Effector memory CD4-positive, alpha-beta T cell (primary cell): Measurements from ENCODE around the gene TMEM235.
A peak's percentile ranks its signal among the peaks of the same experiment; 100 is the strongest.

Experiments
- DNase-seq, 3 donors: peaks; one replicate each; pipeline ENCODE4 v3.0.0-alpha.2; 2020
- H3K27ac ChIP-seq: 2 replicates; pipeline ENCODE4 v1.7.0; 2013; ENCODE audit warnings: mild to moderate bottlenecking, low read length, moderate library complexity; ENCODE audit not compliant: insufficient read depth, poor library complexity, severe bottlenecking
- H3K27me3 ChIP-seq: replicated peaks from 2 replicates; pipeline ENCODE4 v1.7.0; 2013; ENCODE audit warnings: mild to moderate bottlenecking, low read length; ENCODE audit not compliant: insufficient read depth, control insufficient read depth, poor library complexity, severe bottlenecking
- H3K36me3 ChIP-seq: 2 replicates; pipeline ENCODE4 v1.7.0; 2013; ENCODE audit warnings: mild to moderate bottlenecking, low read length, moderate library complexity; ENCODE audit not compliant: control insufficient read depth, insufficient read depth
- H3K4me1 ChIP-seq: 2 replicates; pipeline ENCODE4 v1.7.0; 2013; ENCODE audit warnings: low read length, mild to moderate bottlenecking; ENCODE audit not compliant: control insufficient read depth, insufficient read depth, poor library complexity, severe bottlenecking
- H3K4me3 ChIP-seq: 2 replicates; pipeline ENCODE4 v1.7.0; 2013; ENCODE audit warnings: low read length, low read depth, mild to moderate bottlenecking; ENCODE audit not compliant: insufficient read depth, poor library complexity, severe bottlenecking
- H3K9me3 ChIP-seq: 2 replicates; pipeline ENCODE4 v1.7.0; 2013; ENCODE audit warnings: mild to moderate bottlenecking, low read length, moderate library complexity; ENCODE audit not compliant: control insufficient read depth
- total RNA-seq, 3 donors: gene quantifications; one replicate each; lab custom pipeline; 2026; lab: John Stamatoyannopoulos, UW

Gene TMEM235
- total RNA-seq, result 0 reads per million in 3 donors

DNA sequence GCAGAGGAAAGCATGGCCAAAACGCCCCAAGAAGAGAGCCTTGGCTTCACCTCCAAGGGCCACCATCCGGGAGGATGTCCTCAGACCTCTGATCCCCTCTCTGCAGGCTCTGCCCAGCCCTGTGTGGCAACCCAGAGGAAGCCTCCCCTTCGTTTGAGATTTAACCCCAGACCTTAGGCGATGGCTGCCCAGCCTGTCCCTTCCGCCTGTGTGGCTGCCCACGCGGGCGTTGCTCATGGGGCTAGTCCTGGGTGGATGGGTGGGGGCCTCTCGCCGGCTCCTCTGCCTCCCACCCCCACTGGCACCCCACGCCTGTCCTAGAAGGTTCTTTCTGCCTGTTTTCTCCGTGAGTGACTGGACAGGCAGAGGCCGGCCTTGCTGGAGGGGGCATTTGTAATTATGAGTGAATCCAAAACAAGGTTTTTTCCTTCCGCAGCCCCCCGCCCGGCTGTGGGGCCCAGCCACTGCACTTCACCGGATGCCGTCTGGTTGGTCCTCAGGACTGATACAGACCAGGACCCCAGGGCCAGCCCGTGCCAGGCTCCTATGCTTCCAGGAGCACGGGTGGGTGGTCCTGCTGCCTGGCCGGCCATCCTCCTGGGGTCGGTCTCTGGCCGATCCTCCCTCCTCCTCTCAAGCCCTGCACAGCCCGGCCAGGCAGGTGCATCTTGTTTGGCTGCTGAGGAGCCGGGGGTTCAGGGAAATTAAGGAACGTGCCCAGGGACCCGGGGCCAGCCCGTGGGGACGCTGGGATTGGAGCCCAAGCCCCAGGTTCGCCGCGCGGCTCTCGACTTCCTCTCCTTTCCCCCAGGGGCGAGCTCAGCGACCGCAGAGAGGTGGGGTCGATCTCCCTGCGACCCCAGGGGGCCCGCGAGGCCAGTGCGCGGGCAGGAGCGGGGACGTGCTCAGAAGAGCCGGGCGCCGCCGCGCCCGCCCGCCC lies at the start of gene TMEM235:
TSS of gene TMEM235 (plus strand) at position 636 of the 940 bp plus-strand sequence. CDS start 393 bp downstream, outside the sequence.
- Histone ChIP-seq H3K9me3 (no peaks in the 10 kb centered on the region), H3K4me1 (peaks cover 5% of the 10 kb centered on the region), H3K27me3 (peaks cover 20% of the 10 kb centered on the region), H3K36me3 (no peaks in the 10 kb centered on the region), H3K4me3 (no peak within 1 kb of the TSS), H3K27ac (no peak within 1 kb of the TSS)
- no peak for DNase-seq

DNA sequence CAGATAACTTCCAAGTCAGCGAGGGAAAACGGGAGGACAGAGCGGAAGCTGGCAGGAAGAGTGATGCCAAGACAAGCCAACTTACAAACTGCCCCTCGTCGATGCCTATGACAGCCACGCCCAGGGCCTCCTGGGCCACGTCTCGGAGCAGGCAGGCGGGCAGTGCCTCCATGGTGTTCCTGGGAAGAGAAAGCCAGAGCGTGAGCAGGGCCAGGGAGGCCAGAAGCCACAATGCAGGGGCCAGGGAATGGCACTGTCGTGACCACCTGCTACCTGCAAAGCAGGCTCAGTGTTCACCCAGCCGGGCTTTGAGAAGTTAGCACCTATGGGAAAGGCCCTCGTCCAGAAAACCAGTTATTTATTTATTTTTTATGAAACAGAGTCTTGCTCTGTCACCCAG lies 48.9 kb upstream of the TMEM235 start:
- no peak overlapping the region for H3K4me3 ChIP-seq
- no peaks in the 10 kb centered on the region for H3K4me1 ChIP-seq
- no peaks in the 10 kb centered on the region for H3K9me3 ChIP-seq
- no peak for DNase-seq
- no peaks in the 10 kb centered on the region for H3K36me3 ChIP-seq
- no peak overlapping the region for H3K27ac ChIP-seq
- no peaks in the 10 kb centered on the region for H3K27me3 ChIP-seq

DNA sequence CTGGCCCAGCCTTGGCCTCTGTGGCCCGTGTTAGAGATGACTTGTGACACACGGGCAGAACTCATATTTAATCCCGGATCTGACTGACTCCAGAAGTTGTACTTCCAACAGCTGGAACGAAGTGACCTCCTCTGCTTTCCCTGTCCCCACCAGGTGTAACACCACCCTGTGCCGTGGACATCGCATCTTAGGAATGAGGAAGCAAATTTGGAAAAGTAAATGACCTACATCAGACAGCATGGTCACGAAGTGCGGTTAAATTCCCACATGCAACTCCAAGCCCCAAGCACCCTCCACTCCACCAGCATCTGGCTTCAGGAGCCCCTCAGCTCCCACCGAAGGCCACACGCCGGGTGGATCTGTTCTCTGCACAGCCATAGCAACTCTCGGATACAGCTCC lies 47.5 kb upstream of the TMEM235 start:
- H3K4me3 ChIP-seq, result no peak overlapping the region
- H3K36me3 ChIP-seq, result no peaks in the 10 kb centered on the region
- H3K27me3 ChIP-seq, result no peaks in the 10 kb centered on the region
- no peaks in the 10 kb centered on the region for H3K4me1 ChIP-seq
- no peak for DNase-seq
- H3K27ac ChIP-seq, result no peak overlapping the region
- H3K9me3 ChIP-seq, result no peaks in the 10 kb centered on the region

DNA sequence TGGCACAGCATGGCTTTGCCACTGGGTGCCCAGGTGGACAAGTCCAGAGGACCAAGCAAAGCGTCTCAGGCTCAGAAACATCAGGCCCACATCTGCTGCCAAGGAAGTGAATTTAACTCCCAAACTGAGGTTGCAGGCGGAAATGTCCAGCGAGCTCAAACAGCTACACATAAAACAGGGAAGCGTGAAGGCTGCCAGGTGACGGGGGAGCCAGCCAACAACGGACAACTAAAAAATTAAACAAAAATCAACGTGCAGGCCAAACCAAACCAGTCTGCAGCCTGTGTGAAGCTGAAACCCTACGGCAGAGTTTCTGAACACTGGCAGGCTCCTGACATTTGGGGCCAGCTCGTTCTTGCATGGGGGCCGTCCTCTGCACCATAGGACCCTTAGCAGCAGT lies 47.1 kb upstream of the TMEM235 start:
- no peaks in the 10 kb centered on the region for H3K27me3 ChIP-seq
- H3K9me3 ChIP-seq, result no peaks in the 10 kb centered on the region
- H3K27ac ChIP-seq, result no peak overlapping the region
- H3K4me1 ChIP-seq, result no peaks in the 10 kb centered on the region
- H3K36me3 ChIP-seq, result no peaks in the 10 kb centered on the region
- H3K4me3 ChIP-seq, result no peak overlapping the region
- no peak for DNase-seq

DNA sequence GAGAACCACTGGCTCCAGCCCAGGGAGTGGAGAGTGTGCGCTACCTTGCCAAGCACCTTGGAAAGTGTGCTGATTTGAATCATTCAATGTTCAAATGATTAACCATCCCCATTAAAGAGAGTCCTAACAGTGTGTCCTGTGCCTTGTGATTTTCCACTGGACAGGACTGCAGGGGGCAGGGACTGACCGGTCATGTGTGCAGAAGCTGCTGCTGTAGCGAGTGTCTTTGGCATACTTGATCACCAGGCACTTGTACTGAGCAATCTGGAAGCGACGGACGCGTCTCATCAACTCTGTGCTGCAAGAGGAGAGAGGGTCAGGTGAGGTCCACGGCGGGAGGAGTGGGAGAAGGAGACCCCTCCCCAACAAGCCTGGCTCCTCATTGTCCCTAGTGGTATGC lies 46.6 kb upstream of the TMEM235 start:
- Histone ChIP-seq H3K27me3 (no peaks in the 10 kb centered on the region), H3K36me3 (no peaks in the 10 kb centered on the region), H3K27ac (no peak overlapping the region), H3K4me1 (no peaks in the 10 kb centered on the region), H3K4me3 (no peak overlapping the region), H3K9me3 (no peaks in the 10 kb centered on the region)
- no peak for DNase-seq

DNA sequence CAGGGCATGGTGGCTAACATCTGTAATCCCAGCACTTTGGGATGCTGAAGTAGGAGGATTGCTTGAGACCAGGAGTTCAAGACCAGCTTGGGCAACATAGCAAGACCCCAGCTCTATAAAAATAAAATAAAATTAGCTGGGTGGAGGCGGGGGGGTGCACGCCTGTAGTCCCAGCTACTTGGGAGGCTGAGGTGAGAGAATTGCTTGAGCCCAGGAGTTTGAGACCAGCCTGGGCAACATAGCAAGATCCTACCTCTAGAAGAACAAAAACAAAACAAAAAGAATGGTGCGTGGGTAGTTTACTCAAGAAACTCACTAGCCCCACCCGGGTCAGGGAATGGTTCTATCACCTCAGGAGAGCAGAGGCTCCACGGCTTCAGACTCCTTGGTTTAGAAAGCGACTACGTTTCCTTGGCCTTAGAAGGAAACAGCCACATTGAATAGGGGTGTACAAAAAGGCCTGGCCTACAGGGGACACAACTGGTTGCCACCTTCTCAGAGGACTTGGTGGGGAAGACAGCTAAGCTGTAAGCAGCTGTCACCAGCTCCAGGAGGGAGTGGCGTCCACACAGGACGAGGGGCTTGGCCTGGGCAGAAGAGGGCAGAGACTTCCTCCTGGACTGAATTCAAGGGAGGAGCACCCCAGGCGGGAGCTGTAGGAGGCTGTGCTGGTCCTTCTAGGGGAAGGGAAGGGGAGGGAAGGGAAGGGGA lies 45.3 kb upstream of the TMEM235 start:
- Histone ChIP-seq H3K27me3 (no peaks in the 10 kb centered on the region), H3K9me3 (no peaks in the 10 kb centered on the region), H3K4me1 (no peaks in the 10 kb centered on the region), H3K36me3 (no peaks in the 10 kb centered on the region), H3K4me3 (no peak overlapping the region), H3K27ac (no peak overlapping the region)
- DNase-seq, result no peak

DNA sequence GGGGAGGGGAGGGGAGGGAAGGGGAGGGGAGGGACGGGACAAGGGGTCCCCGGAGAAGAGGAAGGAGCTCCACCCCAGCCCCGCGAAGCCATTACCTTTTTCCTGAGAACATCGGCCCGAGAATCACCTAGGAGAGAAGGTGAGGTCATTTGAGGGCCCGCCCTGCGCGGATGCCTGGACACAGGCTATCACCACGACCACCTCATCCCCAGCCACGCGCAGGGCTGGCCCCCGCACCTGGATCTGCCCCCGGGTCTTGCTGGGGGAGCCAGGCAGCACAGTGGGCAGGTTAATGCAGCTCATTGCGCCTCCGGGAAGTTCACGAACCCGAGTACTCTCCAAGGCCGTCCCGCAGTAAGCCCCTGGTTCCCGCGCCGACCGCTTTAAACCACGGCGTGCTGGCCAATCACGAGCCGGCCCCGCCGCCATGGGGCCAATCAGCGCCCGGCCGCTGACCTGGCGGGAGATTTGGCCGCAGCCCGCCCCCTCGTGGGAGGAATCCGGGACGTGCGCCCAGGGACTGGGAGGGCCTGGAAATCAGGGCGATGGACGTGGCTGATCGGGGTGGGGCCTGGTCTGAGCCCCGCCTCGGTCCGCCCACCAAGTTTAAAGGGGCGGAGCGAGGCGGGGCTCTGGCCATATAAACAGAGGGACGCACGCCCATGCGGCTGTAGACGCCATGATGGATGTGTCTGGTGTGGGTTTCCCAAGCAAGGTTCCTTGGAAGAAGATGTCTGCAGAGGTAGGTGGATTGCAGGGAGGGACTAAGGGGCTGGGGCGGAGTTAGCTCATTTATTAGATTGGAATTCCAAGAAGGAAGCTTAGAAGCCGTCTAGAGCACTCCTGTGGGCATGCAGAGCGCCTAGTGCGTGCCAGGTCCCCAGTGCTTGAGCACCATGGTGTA lies 44.5 kb upstream of the TMEM235 start, which contains the start of the genes AFMID and TK1:
TSS of gene AFMID (plus strand) at position 671 of the 904 bp plus-strand sequence. CDS start at position 680, 9 bp downstream.
TSS of gene TK1 (minus strand) at position 361 of the 904 bp plus-strand sequence. CDS start at position 303, 58 bp downstream.
- Histone ChIP-seq H3K27me3 (no peaks in the 10 kb centered on the region), H3K27ac (no peak within 1 kb of the TSS), H3K4me3 (peak within 1 kb of the TSS; percentile 48), H3K9me3 (no peaks in the 10 kb centered on the region), H3K36me3 (no peaks in the 10 kb centered on the region), H3K4me1 (no peaks in the 10 kb centered on the region)
- peak; percentile 71 to 80 (median 73) for DNase-seq

DNA sequence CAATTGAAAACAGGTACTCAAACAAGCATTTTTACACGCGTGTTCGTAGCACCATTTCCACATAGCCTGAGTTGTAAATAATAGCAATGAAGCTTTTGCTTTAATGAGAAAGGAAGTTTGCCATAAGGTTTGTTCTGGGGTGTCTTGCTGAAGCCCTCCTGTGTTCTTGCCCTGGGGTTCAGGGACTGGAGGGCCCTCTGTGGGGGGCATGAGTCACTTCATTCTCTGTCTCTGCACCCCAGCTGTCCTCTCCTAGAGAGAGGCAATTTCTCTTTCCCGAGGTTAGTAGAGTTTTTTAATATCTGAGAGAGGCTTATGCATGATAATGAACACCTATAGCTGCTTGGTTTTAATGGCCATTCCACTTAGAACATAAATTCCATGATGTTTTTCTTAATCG lies 34.7 kb upstream of the TMEM235 start:
- no peaks in the 10 kb centered on the region for H3K9me3 ChIP-seq
- H3K36me3 ChIP-seq, result no peaks in the 10 kb centered on the region
- H3K27me3 ChIP-seq, result no peaks in the 10 kb centered on the region
- H3K4me3 ChIP-seq, result no peak overlapping the region
- H3K27ac ChIP-seq, result no peak overlapping the region
- DNase-seq, result no peak
- H3K4me1 ChIP-seq, result no peaks in the 10 kb centered on the region

DNA sequence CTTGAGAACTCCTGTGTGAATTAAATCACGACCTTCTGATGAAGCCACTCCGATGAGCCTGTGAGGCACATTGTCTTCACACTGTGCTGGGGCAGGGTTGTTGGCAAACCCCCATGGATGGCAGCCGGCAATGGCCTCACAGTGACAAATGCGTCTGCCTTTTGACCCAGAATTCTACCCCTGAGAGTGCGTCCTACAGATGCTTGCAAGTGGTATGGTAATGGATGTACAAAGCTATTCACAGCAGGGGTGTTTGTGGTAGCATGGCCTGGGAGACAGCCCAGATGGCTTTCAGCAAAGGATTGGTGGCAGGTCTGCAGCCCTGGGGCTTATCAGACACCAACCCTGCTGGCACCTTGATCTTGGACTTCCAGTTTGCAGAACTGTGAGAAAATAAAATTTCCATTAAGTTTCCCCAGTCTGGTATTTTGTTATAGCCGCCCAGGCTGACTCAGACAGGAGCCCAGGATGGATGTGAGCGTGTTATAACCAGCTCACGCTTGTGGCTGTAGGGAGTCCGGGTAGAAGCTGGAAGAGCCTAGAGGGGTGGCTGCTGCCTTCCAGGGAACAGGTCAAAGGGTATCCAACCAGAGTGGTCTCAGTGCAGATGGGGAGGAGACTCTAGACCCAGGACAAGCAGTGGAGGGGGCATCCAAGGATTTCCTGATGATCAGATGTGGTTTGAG lies 34.1 kb upstream of the TMEM235 start:
- Histone ChIP-seq H3K4me3 (no peak overlapping the region), H3K4me1 (no peaks in the 10 kb centered on the region), H3K9me3 (no peaks in the 10 kb centered on the region), H3K36me3 (no peaks in the 10 kb centered on the region), H3K27me3 (no peaks in the 10 kb centered on the region), H3K27ac (no peak overlapping the region)
- no peak for DNase-seq
